ENCODE results near the gene KATNAL2.
"Not testable (repeated sequence)": the region's sequence is repeated elsewhere in the genome, so short reads cannot be mapped to it uniquely, and the experiment has no call there.

DNA sequence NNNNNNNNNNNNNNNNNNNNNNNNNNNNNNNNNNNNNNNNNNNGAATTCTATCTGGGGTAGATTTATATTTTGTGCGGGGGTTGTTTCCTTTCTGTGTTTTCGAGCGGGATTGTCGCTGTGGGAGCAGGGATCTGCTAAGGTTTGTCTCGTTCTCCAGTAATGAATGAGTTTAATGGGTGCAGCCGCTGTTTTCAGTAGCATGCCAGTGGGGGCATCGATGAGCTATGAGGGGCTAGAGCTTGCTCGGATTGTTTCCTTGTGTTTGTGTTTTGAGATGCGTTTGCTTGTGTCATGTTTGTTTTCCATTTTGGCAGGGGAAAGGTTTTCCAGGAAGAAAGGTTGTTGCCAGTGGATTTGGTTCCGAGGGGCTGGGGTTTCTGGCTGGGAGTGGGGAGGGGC is 102.5 kb downstream of the KATNAL2 start:
- not testable (repeated sequence) for TF ChIP-seq EZH2phosphoT487 (IDR thresholded peaks at IDR 0.05; ENCODE audit: borderline replicate concordance, low read depth); POLR2AphosphoS5 (IDR thresholded peaks at IDR 0.05; ENCODE audit: low read depth, low read length); FOXJ3 (CRISPR knock-in tag; IDR thresholded peaks at IDR 0.05); TAF1 (IDR thresholded peaks at IDR 0.05; ENCODE audit: borderline replicate concordance, low read depth, low read length); JUND (IDR thresholded peaks at IDR 0.05)
- TF ChIP-seq, protein P1, sequence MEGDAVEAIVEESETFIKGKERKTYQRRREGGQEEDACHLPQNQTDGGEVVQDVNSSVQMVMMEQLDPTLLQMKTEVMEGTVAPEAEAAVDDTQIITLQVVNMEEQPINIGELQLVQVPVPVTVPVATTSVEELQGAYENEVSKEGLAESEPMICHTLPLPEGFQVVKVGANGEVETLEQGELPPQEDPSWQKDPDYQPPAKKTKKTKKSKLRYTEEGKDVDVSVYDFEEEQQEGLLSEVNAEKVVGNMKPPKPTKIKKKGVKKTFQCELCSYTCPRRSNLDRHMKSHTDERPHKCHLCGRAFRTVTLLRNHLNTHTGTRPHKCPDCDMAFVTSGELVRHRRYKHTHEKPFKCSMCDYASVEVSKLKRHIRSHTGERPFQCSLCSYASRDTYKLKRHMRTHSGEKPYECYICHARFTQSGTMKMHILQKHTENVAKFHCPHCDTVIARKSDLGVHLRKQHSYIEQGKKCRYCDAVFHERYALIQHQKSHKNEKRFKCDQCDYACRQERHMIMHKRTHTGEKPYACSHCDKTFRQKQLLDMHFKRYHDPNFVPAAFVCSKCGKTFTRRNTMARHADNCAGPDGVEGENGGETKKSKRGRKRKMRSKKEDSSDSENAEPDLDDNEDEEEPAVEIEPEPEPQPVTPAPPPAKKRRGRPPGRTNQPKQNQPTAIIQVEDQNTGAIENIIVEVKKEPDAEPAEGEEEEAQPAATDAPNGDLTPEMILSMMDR (IDR thresholded peaks at IDR 0.05), result not testable (repeated sequence)
- TF ChIP-seq, protein P2, sequence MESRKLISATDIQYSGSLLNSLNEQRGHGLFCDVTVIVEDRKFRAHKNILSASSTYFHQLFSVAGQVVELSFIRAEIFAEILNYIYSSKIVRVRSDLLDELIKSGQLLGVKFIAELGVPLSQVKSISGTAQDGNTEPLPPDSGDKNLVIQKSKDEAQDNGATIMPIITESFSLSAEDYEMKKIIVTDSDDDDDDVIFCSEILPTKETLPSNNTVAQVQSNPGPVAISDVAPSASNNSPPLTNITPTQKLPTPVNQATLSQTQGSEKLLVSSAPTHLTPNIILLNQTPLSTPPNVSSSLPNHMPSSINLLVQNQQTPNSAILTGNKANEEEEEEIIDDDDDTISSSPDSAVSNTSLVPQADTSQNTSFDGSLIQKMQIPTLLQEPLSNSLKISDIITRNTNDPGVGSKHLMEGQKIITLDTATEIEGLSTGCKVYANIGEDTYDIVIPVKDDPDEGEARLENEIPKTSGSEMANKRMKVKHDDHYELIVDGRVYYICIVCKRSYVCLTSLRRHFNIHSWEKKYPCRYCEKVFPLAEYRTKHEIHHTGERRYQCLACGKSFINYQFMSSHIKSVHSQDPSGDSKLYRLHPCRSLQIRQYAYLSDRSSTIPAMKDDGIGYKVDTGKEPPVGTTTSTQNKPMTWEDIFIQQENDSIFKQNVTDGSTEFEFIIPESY (IDR thresholded peaks at IDR 0.05; ENCODE audit: borderline replicate concordance, low read depth), result not testable (repeated sequence)
- TF ChIP-seq, protein P3, sequence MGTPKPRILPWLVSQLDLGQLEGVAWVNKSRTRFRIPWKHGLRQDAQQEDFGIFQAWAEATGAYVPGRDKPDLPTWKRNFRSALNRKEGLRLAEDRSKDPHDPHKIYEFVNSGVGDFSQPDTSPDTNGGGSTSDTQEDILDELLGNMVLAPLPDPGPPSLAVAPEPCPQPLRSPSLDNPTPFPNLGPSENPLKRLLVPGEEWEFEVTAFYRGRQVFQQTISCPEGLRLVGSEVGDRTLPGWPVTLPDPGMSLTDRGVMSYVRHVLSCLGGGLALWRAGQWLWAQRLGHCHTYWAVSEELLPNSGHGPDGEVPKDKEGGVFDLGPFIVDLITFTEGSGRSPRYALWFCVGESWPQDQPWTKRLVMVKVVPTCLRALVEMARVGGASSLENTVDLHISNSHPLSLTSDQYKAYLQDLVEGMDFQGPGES (IDR thresholded peaks at IDR 0.05; ENCODE audit: low read depth, low read length), result not testable (repeated sequence)
